HG03159 (cell line): ENCODE measurements around the gene UBL4A.
"Not testable (repeated sequence)": the region's sequence is repeated elsewhere in the genome, so short reads cannot be mapped to it uniquely, and the experiment has no call there.

Source experiments
- ATAC-seq: cut with Tn5 transposase; IDR thresholded peaks from one replicate; pipeline ENCODE4 v1.9.1; 2021; ENCODE audit warnings: mild to moderate bottlenecking, moderate library complexity; ENCODE audit not compliant: unreplicated experiment

The UBL4A gene

GRCh38 chrX:154509455-154509854, 23.0 kb upstream of the UBL4A start:
- ATAC-seq, result no peak

DNA sequence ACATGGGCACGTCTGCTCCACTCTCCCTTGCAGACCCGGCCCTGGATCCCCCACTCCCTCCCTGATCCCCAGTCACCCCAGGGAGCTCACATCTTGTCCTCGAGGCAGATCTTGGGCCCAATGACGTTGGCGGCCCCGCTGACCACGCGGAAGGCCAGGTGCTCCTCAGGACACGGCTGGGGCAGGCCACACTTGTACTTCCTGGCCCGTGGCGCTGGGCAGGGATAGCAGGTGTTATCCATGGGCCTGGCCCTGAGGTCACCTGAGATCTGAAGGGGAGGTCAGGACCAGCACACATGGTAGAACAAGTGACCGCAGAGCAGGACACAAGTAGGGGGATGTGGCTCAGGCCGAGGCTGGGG, 21.9 kb upstream of the UBL4A start:
- ATAC-seq, result no peak

GRCh38 chrX:154507673-154508383, 21.4 kb upstream of the UBL4A start:
- no peak for ATAC-seq

GRCh38 chrX:154506483-154507332, 20.3 kb upstream of the UBL4A start:
- no peak for ATAC-seq

- no peak for ATAC-seq
Observed at GRCh38 chrX:154505734-154506133, 19.3 kb upstream of the UBL4A start.

- no peak for ATAC-seq
Observed at GRCh38 chrX:154502989-154503388, 16.6 kb upstream of the UBL4A start.

- ATAC-seq, result no peak
Observed at GRCh38 chrX:154502098-154502497, 15.7 kb upstream of the UBL4A start.

GRCh38 chrX:154501423-154501822, 15.0 kb upstream of the UBL4A start:
- not testable (repeated sequence) for ATAC-seq

- not testable (repeated sequence) for ATAC-seq
Observed at GRCh38 chrX:154496591-154497137, 10.2 kb upstream of the UBL4A start.

DNA sequence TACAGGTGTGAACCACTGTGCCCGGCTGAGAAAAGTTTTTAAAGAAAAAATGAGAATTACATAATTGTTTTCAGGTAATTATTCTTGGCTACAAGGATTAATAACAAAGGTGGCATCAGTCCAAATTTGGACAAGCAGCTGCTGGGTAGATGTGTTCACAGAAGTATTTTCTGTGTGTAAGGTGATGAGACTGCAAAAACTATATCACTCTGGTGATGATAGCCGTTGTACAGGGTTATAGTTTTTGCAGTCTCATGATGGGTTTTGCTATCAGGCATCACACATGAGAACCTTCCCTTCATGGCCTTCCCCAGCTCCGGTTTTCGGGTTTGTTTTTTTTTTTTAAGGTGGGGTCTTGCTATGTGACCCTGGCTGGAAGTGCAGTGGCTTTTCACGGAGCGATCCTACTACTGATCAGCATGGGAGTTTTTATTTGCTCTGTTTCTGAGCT, 9.1 kb upstream of the UBL4A start:
- no peak for ATAC-seq

GRCh38 chrX:154494715-154495114, 8.3 kb upstream of the UBL4A start:
- ATAC-seq, result no peak

DNA sequence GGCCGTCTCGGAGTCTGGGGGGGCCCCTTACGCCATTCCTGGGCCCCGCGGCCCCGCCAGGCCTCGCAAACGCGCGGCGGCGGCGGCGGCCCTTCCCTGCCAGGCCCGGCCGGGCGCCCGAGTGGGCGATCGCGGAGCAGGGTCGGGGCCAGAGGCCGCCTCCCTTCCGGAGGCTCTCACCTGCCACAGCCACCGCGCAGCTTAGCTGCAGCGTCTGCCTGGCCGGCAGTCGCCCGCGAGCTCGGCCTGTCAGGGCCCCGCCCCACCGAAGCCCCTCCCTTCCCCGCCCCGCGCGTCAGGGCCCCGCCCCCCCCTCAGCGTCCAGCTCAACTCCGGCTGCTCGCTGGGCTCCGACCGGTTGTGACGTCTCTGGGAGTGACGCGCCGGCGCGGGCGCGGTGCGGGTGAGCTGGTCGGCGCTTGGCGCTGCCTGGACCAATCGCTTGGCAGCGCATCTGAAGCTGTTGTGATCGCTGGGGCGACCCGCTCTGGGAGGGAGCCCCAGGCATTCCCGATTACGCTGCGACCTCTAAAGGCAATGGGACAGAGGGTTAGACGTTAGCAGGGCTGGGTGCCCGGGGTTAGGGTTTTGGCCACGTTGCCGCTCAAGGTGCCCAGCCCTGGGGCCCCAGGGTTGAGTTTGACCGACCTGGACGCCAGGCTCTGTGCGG, 4.1 kb upstream of the UBL4A start, which contains the start of gene SLC10A3:
SLC10A3 (minus strand) TSS at position 216 of the 670 bp plus-strand sequence. CDS start 1,689 bp downstream, outside the sequence.
- peak; percentile 78 for ATAC-seq

GRCh38 chrX:154490021-154490413, 3.6 kb upstream of the UBL4A start:
- ATAC-seq, result no peak

DNA sequence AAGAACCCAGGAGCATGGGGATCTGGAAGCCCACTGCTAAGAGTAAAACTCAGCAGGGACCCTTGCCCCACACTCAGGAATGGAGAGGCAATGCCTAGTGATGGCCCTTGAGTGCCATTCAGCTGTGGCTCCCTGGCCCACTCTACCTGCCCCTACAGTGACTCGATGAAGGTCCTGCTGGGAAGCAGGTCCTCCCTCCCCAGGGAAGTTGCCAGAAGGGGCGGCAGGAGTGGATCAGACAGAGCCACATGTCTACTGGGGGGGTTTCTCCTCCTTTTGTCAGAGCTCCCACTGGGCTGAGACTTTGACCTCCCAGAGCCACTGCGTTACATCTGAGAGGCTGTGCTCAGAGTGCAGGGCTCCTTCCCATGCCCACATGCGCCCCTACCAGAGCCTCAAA, 2.8 kb upstream of the UBL4A start:
- ATAC-seq, result no peak

DNA sequence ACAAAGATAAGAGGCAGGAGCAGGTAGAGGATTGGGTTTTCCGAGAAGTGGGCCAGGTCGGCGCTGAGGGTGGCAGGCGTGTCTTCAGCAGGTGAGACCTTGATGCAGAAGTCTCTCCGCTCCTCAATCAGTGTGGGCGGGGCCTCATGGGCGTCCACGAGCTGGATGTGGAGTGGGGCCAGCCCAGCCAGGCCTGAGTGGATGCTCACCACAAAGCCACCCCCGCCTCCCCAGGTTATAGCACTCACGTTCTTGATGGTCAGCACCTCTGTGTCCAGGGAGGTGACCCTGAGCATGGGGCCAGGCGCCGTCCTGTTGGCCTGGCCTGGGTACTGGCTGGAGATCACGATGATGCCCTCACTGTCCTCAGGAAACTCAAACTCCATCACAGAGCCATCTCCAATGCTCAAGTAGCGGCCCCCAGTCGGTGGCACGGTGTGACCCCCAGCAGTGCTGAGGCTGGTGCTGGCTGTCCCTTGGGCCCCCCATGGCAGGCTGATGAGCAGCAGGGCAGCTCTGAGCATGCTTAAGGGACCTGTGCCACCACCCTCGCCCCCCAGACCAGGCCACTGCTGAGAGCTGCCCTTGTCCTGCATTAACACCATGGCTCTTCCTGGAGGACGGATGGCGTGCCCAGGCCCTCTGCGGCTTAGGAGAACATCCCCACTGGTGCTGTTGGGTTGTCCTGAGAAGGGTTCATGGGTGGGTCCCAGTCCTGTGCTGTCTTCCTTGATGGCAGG, 2.1 kb upstream of the UBL4A start:
- ATAC-seq, result no peak

GRCh38 chrX:154487518-154488290, 1.3 kb upstream of the UBL4A start:
- no peak for ATAC-seq

- ATAC-seq, result no peak
Observed at GRCh38 chrX:154486052-154486395, 391 bp downstream of the UBL4A start.

DNA sequence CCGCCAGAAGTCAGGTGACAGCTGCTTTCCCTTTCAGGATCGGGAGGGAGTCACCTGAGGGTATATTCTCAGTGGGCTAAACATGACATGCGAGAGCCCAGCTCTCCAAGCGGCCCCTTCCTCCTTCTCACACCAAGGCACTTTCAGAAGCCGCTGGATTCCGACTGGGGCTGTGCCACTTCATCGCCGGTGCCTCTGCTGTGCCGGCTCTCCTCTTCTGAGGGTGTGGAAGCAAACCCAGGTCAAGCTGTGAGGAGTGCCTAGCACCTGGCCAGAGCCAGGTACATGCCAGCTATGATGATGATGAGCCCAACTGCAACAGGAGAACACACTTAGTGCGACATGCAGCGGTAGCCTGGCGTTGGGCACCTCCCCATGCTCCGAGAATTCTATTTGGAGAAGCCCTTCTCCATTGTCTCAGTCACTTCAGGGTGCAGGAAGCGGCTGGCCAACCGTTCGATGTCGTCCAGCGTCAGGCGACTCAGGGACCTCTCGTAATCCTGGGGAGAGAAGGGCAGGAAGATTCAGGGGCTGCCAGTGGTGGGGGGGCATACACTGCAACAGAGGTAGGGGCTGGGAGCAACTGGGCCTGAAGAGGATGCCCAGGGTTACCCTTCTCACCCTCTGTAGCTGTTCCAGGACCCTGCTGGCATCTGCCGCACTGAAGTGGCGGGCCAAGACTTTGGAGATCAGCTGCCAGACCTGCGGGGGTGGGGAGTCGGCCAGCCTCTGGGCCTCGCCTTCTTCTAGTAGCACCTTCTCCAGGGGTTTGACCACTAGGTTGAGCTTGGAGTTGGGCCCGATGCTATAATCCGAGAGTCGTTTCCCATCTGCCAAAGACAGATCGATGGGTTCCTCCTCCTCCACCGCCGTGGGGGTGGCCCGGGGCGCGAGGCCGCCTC, 1.0 kb downstream of the UBL4A start:
- no peak for ATAC-seq
